Tibial nerve (tissue), 4 donors: Measurements from ENCODE around the gene CRYBA2. TPM values are rescaled to one million over a fixed set of nuclear protein-coding genes. Genes with fewer than 3 reads are reported as not detected.

ENCODE experiments used
- DNase-seq, 2 donors: peaks; one replicate each; pipeline ENCODE4 v3.0.0-alpha.2; 2019; ENCODE audit warnings: low spot score in 2 of 2
- H3K27ac ChIP-seq, 4 donors: fragments of 200-600 bp; sonication (generic) in 3 of 4; one replicate each; pipeline ENCODE4 v1.5.1; 2017 to 2019; ENCODE audit warnings: mild to moderate bottlenecking in 1 of 4
- H3K27me3 ChIP-seq, 2 donors: fragments of 200-600 bp; sonication (generic) in 1 of 2; one replicate each; pipeline versions ENCODE4 v1.5.1 to v1.6.0; 2017 to 2019
- H3K36me3 ChIP-seq, 3 donors: fragments of 200-600 bp; sonication (generic); one replicate each; pipeline ENCODE4 v1.5.1; 2018 to 2019
- H3K4me1 ChIP-seq, 4 donors: fragments of 200-600 bp; sonication (generic) in 3 of 4; one replicate each; pipeline ENCODE4 v1.5.1; 2017 to 2019
- H3K4me3 ChIP-seq, 4 donors: fragments of 200-600 bp; sonication (generic) in 3 of 4; one replicate each; pipeline ENCODE4 v1.5.1; 2017 to 2019; ENCODE audit warnings: mild to moderate bottlenecking in 1 of 4, moderate library complexity in 1 of 4
- H3K9me3 ChIP-seq, 4 donors: fragments of 200-600 bp; sonication (generic) in 3 of 4; one replicate each; pipeline ENCODE4 v1.5.1; 2017 to 2019
- EP300 ChIP-seq, 2 donors: sonication (generic); formaldehyde crosslinking; IDR thresholded peaks; one replicate each; pipeline ENCODE4 v1.6.1; 2017; ENCODE audit warnings: antibody characterized with exemption in 2 of 2, mild to moderate bottlenecking in 1 of 2
- POLR2A ChIP-seq, 2 donors: fragments of 450-650 bp; IDR thresholded peaks; one replicate each; pipeline ENCODE4 v1.6.1; 2017; ENCODE audit warnings: antibody characterized with exemption in 2 of 2, mild to moderate bottlenecking in 2 of 2, moderate library complexity in 2 of 2
- WGBS, 2 donors: methylation state at CpG; one replicate each; pipeline ENCODE4 v1.1.5; 2018; 5-methylcytosine and 5-hydroxymethylcytosine counted together
- total RNA-seq, 4 donors: library from RNA; depleted of rRNA; stranded (reverse); fragments of >200 nt; gene quantifications; one replicate each; pipeline ENCODE4 v1.1.0, GENCODE V29; 2016
- TF ChIP-seq, protein P1 (sequence below), 5 experiments: fragments of 200-600 bp in 3 of 5; fragments of 450-650 bp in 2 of 5; sonication (generic) in 3 of 5; IDR thresholded peaks; one replicate each; pipeline ENCODE4 v1.5.1; 2016 to 2019; ENCODE audit warnings: antibody characterized with exemption in 5 of 5, mild to moderate bottlenecking in 3 of 5, moderate library complexity in 2 of 5

The CRYBA2 gene
- total RNA-seq, 4 donors from 2014 or later: not detected

- H3K27me3 ChIP-seq: peaks cover 0 to 20% of the 10 kb centered on the region in 2 donors
- H3K4me3 ChIP-seq: no peak overlapping the region
- H3K4me1 ChIP-seq: no peaks in the 10 kb centered on the region
- TF ChIP-seq EP300 (IDR thresholded peaks at IDR 0.05) (no peak), POLR2A (IDR thresholded peaks at IDR 0.05) (no peak)
- TF ChIP-seq, protein P1, sequence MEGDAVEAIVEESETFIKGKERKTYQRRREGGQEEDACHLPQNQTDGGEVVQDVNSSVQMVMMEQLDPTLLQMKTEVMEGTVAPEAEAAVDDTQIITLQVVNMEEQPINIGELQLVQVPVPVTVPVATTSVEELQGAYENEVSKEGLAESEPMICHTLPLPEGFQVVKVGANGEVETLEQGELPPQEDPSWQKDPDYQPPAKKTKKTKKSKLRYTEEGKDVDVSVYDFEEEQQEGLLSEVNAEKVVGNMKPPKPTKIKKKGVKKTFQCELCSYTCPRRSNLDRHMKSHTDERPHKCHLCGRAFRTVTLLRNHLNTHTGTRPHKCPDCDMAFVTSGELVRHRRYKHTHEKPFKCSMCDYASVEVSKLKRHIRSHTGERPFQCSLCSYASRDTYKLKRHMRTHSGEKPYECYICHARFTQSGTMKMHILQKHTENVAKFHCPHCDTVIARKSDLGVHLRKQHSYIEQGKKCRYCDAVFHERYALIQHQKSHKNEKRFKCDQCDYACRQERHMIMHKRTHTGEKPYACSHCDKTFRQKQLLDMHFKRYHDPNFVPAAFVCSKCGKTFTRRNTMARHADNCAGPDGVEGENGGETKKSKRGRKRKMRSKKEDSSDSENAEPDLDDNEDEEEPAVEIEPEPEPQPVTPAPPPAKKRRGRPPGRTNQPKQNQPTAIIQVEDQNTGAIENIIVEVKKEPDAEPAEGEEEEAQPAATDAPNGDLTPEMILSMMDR (IDR thresholded peaks at IDR 0.05): no peak
- no peak overlapping the region for H3K27ac ChIP-seq
- no peak for DNase-seq
- WGBS, 2 donors: 73 to 74% methylated on average over 5 of the region's 5 CpGs
- no peaks in the 10 kb centered on the region for H3K9me3 ChIP-seq
- no peaks in the 10 kb centered on the region for H3K36me3 ChIP-seq
Observed at GRCh38 chr2:219010873-219011272, 17.7 kb upstream of the CRYBA2 start.

GRCh38 chr2:219010162-219010756 is 17.0 kb upstream of the CRYBA2 start:
- H3K27me3 ChIP-seq: peaks cover 0 to 26% of the 10 kb centered on the region in 2 donors
- TF ChIP-seq POLR2A (IDR thresholded peaks at IDR 0.05) (no peak), EP300 (IDR thresholded peaks at IDR 0.05) (no peak)
- TF ChIP-seq, protein P1 (IDR thresholded peaks at IDR 0.05): peak in 1 of 5 experiments; percentile 12
- no peaks in the 10 kb centered on the region for H3K4me1 ChIP-seq
- H3K4me3 ChIP-seq: no peak overlapping the region
- WGBS, 2 donors: 50 to 54% methylated on average over 6 of the region's 6 CpGs
- H3K27ac ChIP-seq: no peak overlapping the region
- no peaks in the 10 kb centered on the region for H3K9me3 ChIP-seq
- no peaks in the 10 kb centered on the region for H3K36me3 ChIP-seq
- no peak for DNase-seq

DNA sequence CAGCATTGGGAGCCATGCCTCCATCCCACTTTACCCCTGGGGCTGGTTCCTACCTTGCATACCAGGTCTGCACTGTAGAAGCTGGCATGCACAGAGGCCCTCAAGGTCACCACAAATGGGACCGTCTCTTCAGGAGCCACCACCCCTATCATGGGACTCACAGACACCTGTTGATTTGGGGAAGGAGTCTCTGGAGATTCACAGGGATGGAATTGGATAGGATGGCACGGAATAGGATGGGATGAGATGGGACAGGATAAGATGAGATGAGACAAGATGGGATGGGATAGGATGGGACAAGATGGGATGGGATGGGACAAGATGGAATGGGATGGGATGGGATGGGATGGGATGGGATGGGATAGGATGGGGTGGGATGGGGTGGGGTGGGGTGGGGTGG is 16.1 kb upstream of the CRYBA2 start:
- H3K36me3 ChIP-seq: no peaks in the 10 kb centered on the region
- no peak overlapping the region for H3K4me3 ChIP-seq
- TF ChIP-seq EP300 (IDR thresholded peaks at IDR 0.05): no peak
- TF ChIP-seq, protein P1 (IDR thresholded peaks at IDR 0.05): no peak
- TF ChIP-seq POLR2A (IDR thresholded peaks at IDR 0.05): no peak
- no peaks in the 10 kb centered on the region for H3K9me3 ChIP-seq
- H3K4me1 ChIP-seq: no peaks in the 10 kb centered on the region
- H3K27me3 ChIP-seq: peaks cover 0 to 36% of the 10 kb centered on the region in 2 donors
- DNase-seq: no peak
- 67 to 74% methylated on average over 2 of the region's 2 CpGs for WGBS, 2 donors
- H3K27ac ChIP-seq: no peak overlapping the region

DNA sequence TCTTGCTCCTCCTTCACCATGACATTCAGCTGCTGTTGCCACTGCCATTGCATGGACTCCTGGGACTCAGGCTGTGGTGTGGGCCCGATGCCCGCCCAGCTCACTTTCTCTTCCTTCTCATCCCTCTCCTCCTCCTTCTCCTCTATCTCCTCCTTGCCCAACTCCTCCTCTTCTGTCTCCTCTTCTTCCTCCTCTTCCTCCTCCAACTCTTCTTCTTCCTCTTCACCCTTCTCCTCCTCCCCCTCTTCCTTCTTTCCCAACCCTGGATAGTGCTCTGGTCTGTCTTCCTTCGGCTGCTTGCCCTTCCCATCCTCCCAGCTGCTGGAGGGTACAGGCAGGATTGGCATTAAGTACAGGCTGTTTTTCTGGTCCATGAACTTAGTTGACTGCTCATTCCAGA is 10.8 kb upstream of the CRYBA2 start:
- Histone ChIP-seq H3K9me3 (no peaks in the 10 kb centered on the region), H3K27ac (no peak overlapping the region), H3K4me3 (no peak overlapping the region), H3K4me1 (peaks cover 0 to 24% (median 17%) of the 10 kb centered on the region in 4 donors), H3K27me3 (peaks cover 0 to 83% of the 10 kb centered on the region in 2 donors), H3K36me3 (no peaks in the 10 kb centered on the region)
- no peak for DNase-seq
- TF ChIP-seq EP300 (IDR thresholded peaks at IDR 0.05) (no peak), POLR2A (IDR thresholded peaks at IDR 0.05) (no peak)
- TF ChIP-seq, protein P1 (IDR thresholded peaks at IDR 0.05): no peak
- 78 to 88% methylated on average over 3 of the region's 3 CpGs for WGBS, 2 donors

DNA sequence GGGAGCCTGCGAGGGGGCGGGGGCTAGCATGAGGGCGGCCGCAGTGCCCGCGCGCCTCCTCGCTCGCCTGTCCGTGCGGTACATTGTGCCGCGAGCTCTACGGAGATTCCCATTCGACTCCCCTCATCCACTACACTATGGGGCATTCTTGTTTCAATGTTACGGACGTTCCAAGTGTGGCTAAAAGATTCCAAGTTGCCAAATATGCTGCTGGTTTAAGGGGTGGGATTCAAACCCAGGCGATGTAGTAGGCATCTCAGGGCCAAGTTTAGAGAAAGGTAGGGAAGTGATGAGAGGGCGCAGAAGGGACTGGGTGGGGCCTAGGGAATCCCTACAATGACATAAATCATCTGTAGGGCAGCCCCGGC is 10.0 kb upstream of the CRYBA2 start:
- H3K27me3 ChIP-seq: peaks cover 0 to 87% of the 10 kb centered on the region in 2 donors
- no peak for TF ChIP-seq POLR2A (IDR thresholded peaks at IDR 0.05)
- TF ChIP-seq, protein P1 (IDR thresholded peaks at IDR 0.05): peak in 2 of 5 experiments; percentile 8 to 11
- no peak for DNase-seq
- peaks cover 0 to 31% (median 17%) of the 10 kb centered on the region in 4 donors for H3K4me1 ChIP-seq
- WGBS, 2 donors: 10 to 13% methylated on average over 6 to 20 of the region's 20 CpGs
- H3K9me3 ChIP-seq: no peaks in the 10 kb centered on the region
- H3K36me3 ChIP-seq: no peaks in the 10 kb centered on the region
- H3K4me3 ChIP-seq: no peak overlapping the region
- no peak overlapping the region for H3K27ac ChIP-seq
